Subcutaneous adipose tissue (tissue), 4 donors: ENCODE data around the gene XYLT1. TPM values are rescaled to one million over a fixed set of nuclear protein-coding genes. Genes with fewer than 3 reads are reported as not detected.

Experiments used
- total RNA-seq, 4 donors: library from RNA; depleted of rRNA; stranded (reverse); fragments of >200 nt; gene quantifications; one replicate each; pipeline ENCODE4 v1.1.0, GENCODE V29; 2016
- TF ChIP-seq, protein P1 (sequence below): fragments of 450-650 bp; IDR thresholded peaks from one replicate; pipeline ENCODE4 v1.5.1; 2016; ENCODE audit warnings: low read depth, mild to moderate bottlenecking, control low read depth, antibody characterized with exemption, moderate library complexity

XYLT1 gene
- total RNA-seq, 4 donors from 2014 or later = 21.7 to 27.5 (median 26.1) TPM

DNA sequence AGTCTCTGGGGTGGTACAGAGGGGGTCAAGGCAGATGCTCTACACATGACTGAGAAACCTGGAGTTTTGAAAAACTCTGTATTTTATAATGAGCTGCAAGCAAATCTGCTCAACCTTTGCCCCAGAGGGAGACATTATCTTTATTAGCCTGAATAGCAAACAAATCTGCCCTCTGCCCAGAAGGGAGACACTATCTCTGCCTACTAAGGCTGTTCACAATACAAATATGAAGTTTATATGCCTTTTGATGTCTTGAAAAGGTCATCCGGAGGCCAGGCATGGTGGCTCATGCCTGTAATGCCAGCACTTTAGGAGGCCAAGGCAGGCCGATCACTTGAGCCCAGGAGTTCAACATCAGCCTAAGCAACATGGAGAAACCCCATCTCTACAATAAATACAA, 11.0 kb upstream of the XYLT1 start:
- TF ChIP-seq, protein P1, sequence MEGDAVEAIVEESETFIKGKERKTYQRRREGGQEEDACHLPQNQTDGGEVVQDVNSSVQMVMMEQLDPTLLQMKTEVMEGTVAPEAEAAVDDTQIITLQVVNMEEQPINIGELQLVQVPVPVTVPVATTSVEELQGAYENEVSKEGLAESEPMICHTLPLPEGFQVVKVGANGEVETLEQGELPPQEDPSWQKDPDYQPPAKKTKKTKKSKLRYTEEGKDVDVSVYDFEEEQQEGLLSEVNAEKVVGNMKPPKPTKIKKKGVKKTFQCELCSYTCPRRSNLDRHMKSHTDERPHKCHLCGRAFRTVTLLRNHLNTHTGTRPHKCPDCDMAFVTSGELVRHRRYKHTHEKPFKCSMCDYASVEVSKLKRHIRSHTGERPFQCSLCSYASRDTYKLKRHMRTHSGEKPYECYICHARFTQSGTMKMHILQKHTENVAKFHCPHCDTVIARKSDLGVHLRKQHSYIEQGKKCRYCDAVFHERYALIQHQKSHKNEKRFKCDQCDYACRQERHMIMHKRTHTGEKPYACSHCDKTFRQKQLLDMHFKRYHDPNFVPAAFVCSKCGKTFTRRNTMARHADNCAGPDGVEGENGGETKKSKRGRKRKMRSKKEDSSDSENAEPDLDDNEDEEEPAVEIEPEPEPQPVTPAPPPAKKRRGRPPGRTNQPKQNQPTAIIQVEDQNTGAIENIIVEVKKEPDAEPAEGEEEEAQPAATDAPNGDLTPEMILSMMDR = no peak

DNA sequence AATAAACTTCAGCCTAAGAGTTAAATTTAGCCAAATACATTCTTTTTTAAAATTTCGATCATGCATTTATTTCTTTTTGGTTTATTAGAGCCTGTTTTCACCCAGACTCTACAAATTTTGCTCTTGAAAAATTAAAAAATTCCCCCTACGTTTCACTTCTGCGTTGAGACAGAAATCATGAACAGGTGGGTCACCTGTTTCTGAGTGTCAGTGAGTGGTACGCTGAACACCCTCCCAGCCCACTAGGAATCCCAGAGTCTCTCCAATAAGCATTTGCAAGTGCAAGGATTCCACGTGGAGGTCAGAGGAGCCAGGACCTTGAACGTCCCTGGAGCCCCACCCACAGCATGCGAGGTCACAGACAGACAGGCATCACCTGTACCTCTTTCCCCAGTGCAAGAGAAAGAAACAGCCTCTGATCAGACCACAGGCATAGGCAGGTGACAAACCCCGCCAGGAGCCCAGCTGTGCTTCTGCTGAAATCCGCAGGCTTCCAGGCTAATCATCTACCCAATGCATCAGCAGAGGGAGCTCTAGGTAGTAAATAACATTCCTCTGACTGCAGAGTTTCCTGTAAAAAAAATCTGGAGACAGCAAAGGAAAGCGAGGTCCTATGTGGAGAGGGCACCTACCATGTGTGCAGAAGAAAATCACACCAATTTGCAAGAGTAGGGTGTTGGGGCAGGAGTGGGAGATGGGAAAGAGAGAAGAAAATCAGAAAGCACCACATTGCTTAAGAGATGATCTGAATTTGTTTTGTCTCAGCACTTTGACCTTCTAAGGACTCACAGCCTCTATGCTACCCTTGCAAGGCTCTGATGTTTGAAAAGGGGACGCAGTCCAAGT, 5.9 kb upstream of the XYLT1 start:
- TF ChIP-seq, protein P1 = no peak

DNA sequence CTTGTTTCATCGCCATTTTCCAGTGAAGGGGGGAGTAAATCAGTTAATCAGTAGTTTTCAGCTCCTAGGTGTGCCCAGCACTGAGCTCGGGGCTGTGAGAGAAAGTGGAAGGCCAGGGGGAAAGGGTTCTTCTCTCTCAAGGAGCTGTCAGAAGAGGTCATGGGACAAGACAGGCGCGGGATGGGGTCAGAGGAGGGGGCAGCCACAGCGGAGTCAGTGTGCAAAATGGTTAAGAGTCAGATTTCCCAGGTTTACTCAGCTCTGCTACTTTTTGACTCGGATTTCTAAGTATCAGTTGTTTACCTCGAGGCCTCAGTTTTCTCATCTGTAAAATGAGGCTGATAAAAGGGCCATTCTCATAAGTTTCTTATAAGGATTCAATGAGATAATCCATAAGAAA, 4.3 kb upstream of the XYLT1 start:
- TF ChIP-seq, protein P1 = no peak

DNA sequence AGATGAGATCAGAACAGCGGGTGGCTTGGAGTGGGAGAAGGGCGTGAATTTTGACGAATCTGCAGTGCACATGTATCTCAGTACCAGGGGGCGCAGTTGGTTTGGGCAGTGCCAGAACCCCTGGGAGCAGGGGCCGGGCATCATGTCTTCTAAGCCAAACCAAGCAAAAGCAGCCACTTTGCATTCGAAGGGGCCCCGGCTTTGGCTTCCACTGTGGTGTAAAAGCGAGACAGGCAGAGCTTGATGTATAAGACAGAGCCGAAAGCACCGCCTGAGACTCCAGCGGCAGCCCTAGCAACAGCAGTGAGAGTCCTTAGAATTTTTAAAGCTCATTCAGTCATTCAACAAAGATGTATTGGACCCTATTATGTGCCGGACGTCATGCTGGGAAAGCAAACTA, 3.8 kb upstream of the XYLT1 start:
- TF ChIP-seq, protein P1 = no peak

DNA sequence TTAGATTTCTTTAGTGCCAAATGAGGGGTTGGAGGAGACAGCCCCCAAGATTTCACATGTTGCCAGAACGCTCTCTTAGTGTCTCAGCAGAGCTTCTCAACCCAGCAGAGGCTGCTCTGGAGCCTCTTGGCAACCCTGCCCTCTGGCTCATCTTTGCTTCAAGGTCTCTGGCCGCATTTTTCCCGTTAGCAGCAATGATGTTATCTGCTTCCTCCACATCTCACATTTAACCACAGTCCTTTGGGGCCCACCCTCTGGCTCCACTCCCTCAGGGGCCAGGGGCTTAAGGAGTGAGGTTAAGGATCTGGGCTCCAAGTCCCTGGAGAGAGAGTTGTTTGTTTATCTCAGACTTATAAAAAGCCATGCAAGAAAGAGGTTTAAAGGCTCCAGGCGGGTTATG, 3.3 kb upstream of the XYLT1 start:
- TF ChIP-seq, protein P1 = no peak

DNA sequence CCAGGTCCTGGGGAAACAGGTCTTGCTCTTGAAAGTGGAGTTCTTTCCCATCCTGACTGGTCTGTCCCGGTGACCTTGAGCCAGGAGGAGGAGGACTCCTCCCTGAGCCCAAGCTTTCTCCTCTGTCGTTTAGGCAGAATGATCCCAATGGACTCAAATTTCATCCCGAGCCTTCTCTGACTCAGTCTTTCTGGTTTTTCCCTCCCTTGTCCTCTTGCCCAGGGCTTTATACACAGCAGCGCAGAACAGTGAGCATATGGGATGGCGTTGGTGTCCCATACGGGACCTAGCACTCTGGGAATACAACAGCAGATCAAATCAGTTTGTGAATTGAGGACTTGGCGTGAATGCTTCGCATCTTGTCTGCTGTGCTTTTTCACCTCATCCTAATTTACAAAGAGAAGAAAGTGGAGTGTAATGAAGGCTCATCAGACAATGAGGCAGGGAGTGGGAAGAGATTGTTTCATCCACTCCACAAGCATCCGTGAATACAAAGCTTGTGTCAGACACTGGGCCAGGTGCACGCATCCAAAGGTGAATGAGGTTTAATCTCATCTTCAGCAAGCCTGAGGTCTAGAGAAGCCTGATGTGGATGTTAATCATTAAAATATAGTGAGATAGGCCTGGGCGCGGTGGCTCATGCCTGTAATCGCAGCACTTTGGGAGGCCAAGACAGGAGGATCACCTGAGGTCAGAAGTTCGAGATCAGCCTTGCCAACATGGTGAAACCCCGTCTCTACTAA, 1.1 kb upstream of the XYLT1 start:
- TF ChIP-seq, protein P1 = no peak

DNA sequence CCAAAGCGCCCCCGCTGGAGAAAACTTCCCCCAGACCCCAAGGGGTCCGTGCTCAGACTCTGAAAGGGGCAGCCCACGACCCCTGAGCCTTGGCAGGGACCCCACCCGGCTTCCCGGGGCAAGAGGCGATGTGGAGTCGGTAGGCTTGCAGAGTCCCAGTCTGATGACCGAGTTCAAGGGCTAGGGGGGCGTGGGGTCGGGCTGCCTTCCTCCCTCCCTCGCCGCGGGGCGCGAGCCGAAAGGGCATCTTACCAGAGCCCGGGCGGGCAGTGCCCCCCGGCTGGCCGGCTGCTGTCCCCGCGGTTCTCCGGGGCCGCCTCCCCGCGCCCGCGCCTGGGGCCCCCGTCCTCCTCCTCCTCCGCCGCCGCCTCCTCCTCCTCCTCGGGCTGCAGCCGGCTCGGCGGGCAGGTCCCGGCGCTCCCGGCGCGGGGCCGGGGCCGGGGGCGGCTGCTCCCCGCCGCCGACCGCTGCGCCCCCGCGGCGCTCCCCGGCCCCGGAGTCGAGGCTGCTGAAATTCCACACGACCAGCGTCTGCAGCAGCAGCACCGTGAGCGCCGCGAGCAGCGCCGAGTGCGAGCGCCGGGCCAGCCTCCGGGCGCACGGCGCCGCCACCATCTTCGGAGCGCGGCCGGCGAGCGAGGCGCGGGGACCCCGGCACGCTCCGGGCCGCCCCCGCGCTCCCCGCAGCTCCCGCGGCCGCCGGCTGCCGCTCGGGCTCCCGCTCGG, 415 bp downstream of the XYLT1 start:
- TF ChIP-seq, protein P1 = no peak
